Brain microvascular endothelial cell (primary cell): Measurements from ENCODE around the gene CST5.

Experiments
- DNase-seq: peaks from one replicate; pipeline ENCODE4 v3.0.0-alpha.2; 2020
- H3K27ac ChIP-seq: fragments of 250-450 bp; sonication (Bioruptor Pico); 2 replicates; pipeline ENCODE4 v1.5.1; 2020; ENCODE audit warnings: mild to moderate bottlenecking, moderate library complexity
- H3K27me3 ChIP-seq: fragments of 250-450 bp; sonication (Bioruptor Pico); replicated peaks from 2 replicates; pipeline ENCODE4 v1.5.1; 2020; ENCODE audit warnings: mild to moderate bottlenecking
- H3K36me3 ChIP-seq: fragments of 250-450 bp; sonication (Bioruptor Pico); replicated peaks from 2 replicates; pipeline ENCODE4 v1.5.1; 2020; ENCODE audit warnings: mild to moderate bottlenecking
- H3K4me3 ChIP-seq: 2 replicates; pipeline ENCODE4 v1.5.1; 2011; ENCODE audit warnings: low read depth, mild to moderate bottlenecking, control low read depth, low read length, moderate library complexity
- CTCF ChIP-seq: IDR thresholded peaks from 2 replicates; pipeline ENCODE4 v1.5.1; 2011; ENCODE audit warnings: low read depth, mild to moderate bottlenecking, moderate library complexity, low read length, control low read depth, inconsistent platforms; ENCODE audit errors: missing control alignments
- in situ Hi-C: cut with HindIII; loops from 2 replicates; pipeline ENCODE4 v1.10.0; 2017; ENCODE audit warnings: low sequenced_read_pairs, low pct_ligation_motif_present

The CST5 gene

GRCh38 chr20:23879328-23879798 lies at the start of gene CST5:
TSS of gene CST5 (minus strand) at chr20:23879748. CDS start at chr20:23879676, 72 bp downstream.
- H3K4me3 ChIP-seq: no peak within 1 kb of the TSS
- no peak for DNase-seq
- in situ Hi-C loops: no loop called here
- H3K36me3 ChIP-seq: no peaks in the 10 kb centered on the region
- H3K27me3 ChIP-seq: no peaks in the 10 kb centered on the region
- no peak for TF ChIP-seq CTCF
- H3K27ac ChIP-seq: no peak within 1 kb of the TSS

- in situ Hi-C loops: no loop called here
- Histone ChIP-seq H3K36me3 (no peaks in the 10 kb centered on the region), H3K4me3 (no peak overlapping the region), H3K27me3 (no peaks in the 10 kb centered on the region), H3K27ac (no peak overlapping the region)
- no peak for TF ChIP-seq CTCF
- DNase-seq: no peak
These were observed 49.2 kb upstream of the CST5 start for GRCh38 chr20:23928788-23929187.

GRCh38 chr20:23928353-23928752 lies 48.8 kb upstream of the CST5 start:
- Histone ChIP-seq H3K36me3 (no peaks in the 10 kb centered on the region), H3K27me3 (no peaks in the 10 kb centered on the region), H3K4me3 (no peak overlapping the region), H3K27ac (no peak overlapping the region)
- TF ChIP-seq CTCF: no peak
- no peak for DNase-seq
- in situ Hi-C loops: no loop called here

- H3K27ac ChIP-seq: no peak overlapping the region
- H3K36me3 ChIP-seq: no peaks in the 10 kb centered on the region
- no peak for TF ChIP-seq CTCF
- in situ Hi-C loops: no loop called here
- DNase-seq: no peak
- no peaks in the 10 kb centered on the region for H3K27me3 ChIP-seq
- no peak overlapping the region for H3K4me3 ChIP-seq
These were observed 47.7 kb upstream of the CST5 start for GRCh38 chr20:23926944-23927872.

GRCh38 chr20:23926526-23926880 lies 47.0 kb upstream of the CST5 start:
- in situ Hi-C loops: no loop called here
- Histone ChIP-seq H3K27ac (no peak overlapping the region), H3K4me3 (no peak overlapping the region), H3K36me3 (no peaks in the 10 kb centered on the region), H3K27me3 (no peaks in the 10 kb centered on the region)
- no peak for TF ChIP-seq CTCF
- no peak for DNase-seq
